Retinal pigment epithelial cell (primary cell): ENCODE results near the gene GRIK1.
"Not testable (repeated sequence)": the region's sequence is repeated elsewhere in the genome, so short reads cannot be mapped to it uniquely, and the experiment has no call there.

ENCODE experiments used
- DNase-seq: peaks from one replicate; pipeline ENCODE4 v3.0.0-alpha.2; 2010; ENCODE audit warnings: low read depth
- H3K4me3 ChIP-seq: 2 replicates; pipeline ENCODE4 v1.5.1; 2011; ENCODE audit warnings: mild to moderate bottlenecking, low read length, control low read depth, moderate library complexity
- TF ChIP-seq, protein P1 (sequence below): conservative IDR thresholded peaks from 2 replicates; pipeline ENCODE4 v1.5.1; 2011; ENCODE audit warnings: low read depth, low read length, control low read depth, inconsistent platforms

Gene GRIK1

DNA sequence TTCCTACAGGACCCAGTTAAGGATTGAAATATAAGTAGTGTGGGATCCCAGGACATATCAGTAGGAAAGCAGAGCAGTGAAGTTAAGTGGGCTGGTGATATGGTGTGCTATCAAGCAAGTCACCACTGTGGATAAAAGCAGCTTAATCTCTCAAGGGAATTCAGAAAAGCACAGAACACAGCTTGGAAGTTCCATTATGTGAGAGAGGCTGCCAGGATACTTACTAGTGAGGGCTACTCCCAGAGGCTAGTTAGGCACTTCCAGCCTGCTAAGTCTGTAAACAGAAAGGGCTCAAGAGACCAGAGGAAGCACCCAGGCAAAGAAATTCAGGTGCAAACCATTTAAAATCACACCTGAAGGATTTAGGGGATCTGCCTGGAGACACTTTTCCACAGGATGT lies 18.8 kb upstream of the GRIK1 start:
- no peak overlapping the region for H3K4me3 ChIP-seq
- TF ChIP-seq, protein P1, sequence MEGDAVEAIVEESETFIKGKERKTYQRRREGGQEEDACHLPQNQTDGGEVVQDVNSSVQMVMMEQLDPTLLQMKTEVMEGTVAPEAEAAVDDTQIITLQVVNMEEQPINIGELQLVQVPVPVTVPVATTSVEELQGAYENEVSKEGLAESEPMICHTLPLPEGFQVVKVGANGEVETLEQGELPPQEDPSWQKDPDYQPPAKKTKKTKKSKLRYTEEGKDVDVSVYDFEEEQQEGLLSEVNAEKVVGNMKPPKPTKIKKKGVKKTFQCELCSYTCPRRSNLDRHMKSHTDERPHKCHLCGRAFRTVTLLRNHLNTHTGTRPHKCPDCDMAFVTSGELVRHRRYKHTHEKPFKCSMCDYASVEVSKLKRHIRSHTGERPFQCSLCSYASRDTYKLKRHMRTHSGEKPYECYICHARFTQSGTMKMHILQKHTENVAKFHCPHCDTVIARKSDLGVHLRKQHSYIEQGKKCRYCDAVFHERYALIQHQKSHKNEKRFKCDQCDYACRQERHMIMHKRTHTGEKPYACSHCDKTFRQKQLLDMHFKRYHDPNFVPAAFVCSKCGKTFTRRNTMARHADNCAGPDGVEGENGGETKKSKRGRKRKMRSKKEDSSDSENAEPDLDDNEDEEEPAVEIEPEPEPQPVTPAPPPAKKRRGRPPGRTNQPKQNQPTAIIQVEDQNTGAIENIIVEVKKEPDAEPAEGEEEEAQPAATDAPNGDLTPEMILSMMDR: no peak

DNA sequence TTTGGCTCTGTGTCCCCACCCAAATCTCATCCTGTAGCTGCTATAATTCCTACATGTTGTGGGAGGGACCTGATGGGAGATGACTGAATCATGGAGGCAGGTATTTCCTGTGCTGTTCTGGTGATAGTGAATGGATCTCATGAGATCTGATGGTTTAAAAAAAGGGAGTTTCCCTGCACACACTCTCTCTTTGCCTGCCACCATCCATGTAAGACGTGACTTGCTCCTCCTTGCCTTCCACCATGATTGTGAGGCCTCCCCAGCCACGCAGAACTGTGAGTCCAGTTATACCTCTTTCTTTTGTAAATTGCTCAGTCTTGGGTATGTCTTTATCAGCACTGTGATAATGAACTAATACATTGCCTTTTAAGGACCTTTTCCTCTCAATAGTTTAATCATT lies 18.2 kb upstream of the GRIK1 start:
- not testable (repeated sequence) for H3K4me3 ChIP-seq, DNase-seq

More for the DNA sequence above, 18.8 kb upstream of the GRIK1 start:
- no peak for DNase-seq

DNA sequence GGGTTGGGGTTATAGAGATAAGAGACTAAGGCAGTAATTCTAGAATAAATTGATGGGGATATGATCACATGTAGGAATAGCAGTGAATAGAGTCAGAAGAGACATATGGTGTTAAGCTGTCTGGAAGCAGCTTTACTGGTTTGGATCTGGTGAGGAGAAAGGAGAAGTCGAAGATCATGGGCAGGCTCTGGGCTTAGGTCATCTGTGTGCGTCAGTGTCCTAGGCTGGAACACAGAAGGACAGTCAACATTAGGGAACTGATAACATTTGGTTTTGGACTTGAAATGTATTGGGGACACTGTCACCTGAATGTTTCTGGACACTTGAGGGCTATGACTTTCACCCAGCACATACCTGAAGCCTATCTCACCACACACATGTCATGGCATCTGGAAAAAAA lies 13.9 kb upstream of the GRIK1 start:
- TF ChIP-seq, protein P1: no peak
- no peak overlapping the region for H3K4me3 ChIP-seq
- no peak for DNase-seq

DNA sequence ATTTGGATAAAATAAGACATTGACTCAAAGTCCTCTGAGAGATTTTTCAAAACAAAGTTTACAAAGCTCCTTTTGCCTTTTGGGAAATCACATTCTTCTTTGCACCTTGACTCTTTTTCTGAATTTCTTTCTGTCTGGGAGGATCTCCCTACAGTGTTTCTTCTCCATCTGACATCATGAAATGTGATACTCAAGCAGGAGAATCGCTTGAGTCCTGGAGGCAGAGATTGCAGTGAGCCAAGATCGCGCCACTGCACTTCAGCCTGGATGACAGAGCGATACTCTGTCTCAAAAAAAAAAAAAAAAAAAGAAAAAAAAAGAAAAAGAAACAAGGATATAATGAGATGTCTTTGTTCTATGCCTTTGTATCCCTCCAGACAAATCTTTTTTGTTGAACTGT lies 13.3 kb upstream of the GRIK1 start:
- no peak overlapping the region for H3K4me3 ChIP-seq
- TF ChIP-seq, protein P1: no peak
- no peak for DNase-seq

DNA sequence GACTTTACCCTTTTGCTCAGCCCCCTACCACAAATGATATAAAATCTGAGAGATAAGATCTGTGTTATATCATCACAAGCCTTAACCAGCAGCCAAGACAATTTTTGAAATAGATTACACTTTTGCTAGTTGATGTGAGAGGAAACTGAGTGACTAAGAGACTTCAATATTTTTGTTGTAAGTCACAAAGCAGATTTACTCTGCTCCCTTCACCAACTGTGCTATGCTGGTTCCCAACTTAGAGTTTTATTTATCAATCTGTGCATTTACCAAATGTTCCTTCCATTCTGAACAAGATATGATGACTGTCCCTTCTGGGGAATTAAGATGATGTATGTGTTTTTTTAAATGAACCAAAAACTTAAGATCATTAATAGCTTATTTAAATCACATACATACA lies 12.1 kb upstream of the GRIK1 start:
- TF ChIP-seq, protein P1: no peak
- H3K4me3 ChIP-seq: no peak overlapping the region
- DNase-seq: no peak

DNA sequence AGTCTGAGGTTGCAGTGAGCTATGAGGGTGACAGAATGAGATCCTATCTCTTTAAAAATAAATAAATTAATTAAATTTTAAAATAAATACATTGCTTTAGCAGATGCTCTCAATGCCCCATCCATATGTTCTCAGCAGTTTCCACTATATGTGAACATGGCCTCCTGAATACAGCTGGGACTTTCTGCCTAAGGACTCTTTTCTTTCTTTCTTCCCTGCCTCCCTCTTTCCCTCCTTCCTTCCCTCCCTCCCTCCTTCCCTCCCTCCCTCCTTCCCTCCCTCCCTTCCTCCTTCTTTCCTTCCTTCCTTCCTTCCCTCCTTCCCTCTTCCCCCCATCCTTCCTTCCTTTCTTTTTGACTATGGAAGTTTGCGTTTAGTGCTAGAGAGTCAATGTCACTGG lies 10.2 kb upstream of the GRIK1 start:
- no peak overlapping the region for H3K4me3 ChIP-seq
- TF ChIP-seq, protein P1: no peak
- DNase-seq: no peak

DNA sequence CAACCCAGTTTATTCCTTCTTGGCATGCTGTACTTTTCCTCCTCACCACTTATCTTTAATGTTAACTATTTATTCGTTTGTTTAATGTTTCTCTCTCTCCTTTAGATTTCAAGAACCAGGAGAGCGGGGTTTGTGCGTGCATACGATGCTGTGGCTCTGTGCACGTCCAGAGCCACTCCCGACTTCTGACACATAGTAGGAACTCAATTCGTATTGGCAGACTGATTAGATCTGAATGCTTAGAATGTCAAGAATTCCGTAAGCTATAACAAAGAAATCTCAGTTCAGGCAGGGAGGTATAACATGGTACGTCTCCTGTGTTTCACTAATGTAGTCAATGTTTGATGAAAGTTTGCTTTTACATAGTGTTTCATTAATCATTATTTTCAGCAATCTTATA lies 7.3 kb upstream of the GRIK1 start:
- DNase-seq: no peak
- H3K4me3 ChIP-seq: no peak overlapping the region
- TF ChIP-seq, protein P1: no peak

DNA sequence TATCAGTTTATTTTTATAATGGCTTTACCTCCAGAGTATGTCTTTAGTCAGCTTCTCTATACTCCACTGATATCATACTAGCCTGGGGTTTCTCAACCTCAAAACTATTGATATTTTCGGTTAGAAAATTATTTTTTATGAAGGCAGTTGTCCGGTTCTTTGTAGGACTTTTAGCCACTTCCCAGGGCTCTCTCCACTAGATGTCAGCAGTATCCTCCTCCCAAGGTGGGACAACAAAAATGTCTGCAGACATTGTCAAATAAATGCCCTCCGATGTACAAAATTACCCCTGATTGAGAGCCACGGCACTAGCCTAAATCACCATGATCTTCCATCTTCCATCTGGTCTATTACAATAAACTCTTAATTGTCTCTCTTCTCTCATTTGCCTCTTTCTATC lies 4.1 kb upstream of the GRIK1 start:
- H3K4me3 ChIP-seq: no peak overlapping the region
- TF ChIP-seq, protein P1: peak; percentile 43
- no peak for DNase-seq
